Lower leg skin (tissue), 3 donors: ENCODE data around the gene GSC2.

Experiments
- POLR2A ChIP-seq, 2 donors: fragments of 450-650 bp; IDR thresholded peaks; one replicate each; pipeline ENCODE4 v1.6.1; 2016 to 2017; ENCODE audit warnings: antibody characterized with exemption in 2 of 2, mild to moderate bottlenecking in 1 of 2, moderate library complexity in 1 of 2
- TF ChIP-seq, protein P1 (sequence below), 3 donors: fragments of 450-650 bp; IDR thresholded peaks; one replicate each; pipeline ENCODE4 v1.5.1; 2016; ENCODE audit warnings: antibody characterized with exemption in 3 of 3, mild to moderate bottlenecking in 3 of 3, moderate library complexity in 2 of 3

DNA sequence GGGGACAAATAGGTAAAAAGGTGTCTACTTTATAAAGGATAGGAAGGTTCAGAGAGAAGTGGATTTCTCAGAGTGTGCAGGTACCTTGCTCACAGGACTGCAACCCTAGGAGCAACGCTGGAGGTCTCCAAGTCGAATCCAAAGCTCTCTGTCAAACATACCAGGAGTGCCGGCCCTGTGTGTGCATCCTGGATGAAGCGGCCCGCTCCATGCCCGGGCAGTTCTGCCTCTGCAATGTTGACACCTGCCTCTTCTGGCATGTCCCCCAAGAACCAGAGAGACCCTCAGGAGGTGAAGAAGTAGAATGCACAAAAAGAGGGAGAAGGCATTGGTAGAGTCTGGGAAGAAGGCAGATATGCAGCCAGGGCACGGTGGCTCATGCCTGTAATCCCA, 22.1 kb downstream of the GSC2 start:
- TF ChIP-seq, protein P1, sequence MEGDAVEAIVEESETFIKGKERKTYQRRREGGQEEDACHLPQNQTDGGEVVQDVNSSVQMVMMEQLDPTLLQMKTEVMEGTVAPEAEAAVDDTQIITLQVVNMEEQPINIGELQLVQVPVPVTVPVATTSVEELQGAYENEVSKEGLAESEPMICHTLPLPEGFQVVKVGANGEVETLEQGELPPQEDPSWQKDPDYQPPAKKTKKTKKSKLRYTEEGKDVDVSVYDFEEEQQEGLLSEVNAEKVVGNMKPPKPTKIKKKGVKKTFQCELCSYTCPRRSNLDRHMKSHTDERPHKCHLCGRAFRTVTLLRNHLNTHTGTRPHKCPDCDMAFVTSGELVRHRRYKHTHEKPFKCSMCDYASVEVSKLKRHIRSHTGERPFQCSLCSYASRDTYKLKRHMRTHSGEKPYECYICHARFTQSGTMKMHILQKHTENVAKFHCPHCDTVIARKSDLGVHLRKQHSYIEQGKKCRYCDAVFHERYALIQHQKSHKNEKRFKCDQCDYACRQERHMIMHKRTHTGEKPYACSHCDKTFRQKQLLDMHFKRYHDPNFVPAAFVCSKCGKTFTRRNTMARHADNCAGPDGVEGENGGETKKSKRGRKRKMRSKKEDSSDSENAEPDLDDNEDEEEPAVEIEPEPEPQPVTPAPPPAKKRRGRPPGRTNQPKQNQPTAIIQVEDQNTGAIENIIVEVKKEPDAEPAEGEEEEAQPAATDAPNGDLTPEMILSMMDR (IDR thresholded peaks at IDR 0.05), result no peak
- TF ChIP-seq POLR2A (IDR thresholded peaks at IDR 0.05), result no peak
